Measurements from ENCODE around the gene DAGLA. TPM values are rescaled to one million over a fixed set of nuclear protein-coding genes. Genes with fewer than 3 reads are reported as not detected.

DAGLA gene
- total and polyA plus RNA-seq, 7 donors: 0.57 to 5.1 (median 2.1) TPM

DNA sequence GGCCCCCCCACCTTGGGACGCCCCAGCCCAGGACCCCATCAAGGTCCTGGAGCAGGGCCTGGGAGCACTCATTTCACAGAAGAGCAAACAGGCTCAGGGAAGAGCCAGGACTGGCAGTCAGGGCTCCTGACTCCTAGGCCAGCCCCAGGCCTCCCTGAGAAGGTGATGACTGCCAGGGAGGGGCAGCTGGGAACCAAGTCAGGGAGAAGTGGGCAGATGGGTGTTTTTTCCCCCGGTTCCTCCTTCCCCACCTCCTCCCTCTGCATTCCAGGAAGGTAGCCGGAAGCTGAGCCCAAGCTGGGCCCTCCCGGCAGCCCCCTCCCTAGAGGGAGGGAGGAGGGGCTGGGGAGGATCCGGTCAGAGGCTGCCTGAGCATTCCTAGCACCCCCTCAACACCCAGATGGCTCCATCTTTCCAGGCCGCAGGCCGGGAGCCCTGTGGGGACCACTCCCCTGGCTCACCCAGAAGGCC is 91.8 kb downstream of the DAGLA start:
- H3K27ac ChIP-seq: no peak overlapping the region
- H3K36me3 ChIP-seq (ENCODE audit: insufficient read depth in 1 of 2, low read depth in 1 of 2): no peaks in the 10 kb centered on the region
- no peaks in the 10 kb centered on the region for H3K9me3 ChIP-seq
- no peaks in the 10 kb centered on the region for H3K4me1 ChIP-seq
- ATAC-seq: no peak
- no peak for DNase-seq
- H3K4me3 ChIP-seq: no peak overlapping the region
- WGBS, 3 donors: 52 to 59% (median 59%) methylated on average over 5 to 7 of the region's 7 CpGs
- no peak for TF ChIP-seq CTCF (IDR thresholded peaks at IDR 0.05)
- H3K27me3 ChIP-seq (ENCODE audit: insufficient read depth in 3 of 3, low read length in 2 of 3): no peaks in the 10 kb centered on the region
- intact Hi-C loops (cut with DNase I): no loop called here

DNA sequence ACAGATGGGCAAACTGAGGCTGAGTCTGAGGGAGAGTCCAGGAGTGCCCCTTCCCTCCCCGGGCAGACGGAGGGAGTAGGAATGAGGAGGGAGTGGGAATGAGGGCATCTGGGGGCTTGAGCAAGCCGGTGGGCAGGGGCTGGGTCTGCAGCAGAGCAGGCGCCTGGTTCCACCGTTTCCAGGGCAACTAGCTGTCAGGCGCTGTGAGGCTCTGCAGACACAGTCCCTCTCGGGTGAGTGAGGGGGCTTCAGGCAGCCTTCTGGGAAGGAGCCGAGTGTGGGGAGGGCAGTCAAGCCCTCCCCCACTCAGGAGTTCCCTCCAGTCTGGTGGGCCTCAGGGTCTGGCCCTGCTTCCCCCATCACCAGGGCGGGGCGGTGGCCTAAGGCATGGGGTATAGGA is 93.2 kb downstream of the DAGLA start:
- intact Hi-C loops (cut with DNase I): no loop called here
- DNase-seq: no peak
- Histone ChIP-seq H3K9me3 (no peaks in the 10 kb centered on the region), H3K36me3 (ENCODE audit: insufficient read depth in 1 of 2, low read depth in 1 of 2) (no peaks in the 10 kb centered on the region), H3K27me3 (ENCODE audit: insufficient read depth in 3 of 3, low read length in 2 of 3) (no peaks in the 10 kb centered on the region), H3K4me1 (peaks cover 3% of the 10 kb centered on the region), H3K27ac (no peak overlapping the region), H3K4me3 (no peak overlapping the region)
- WGBS, 3 donors: 62 to 73% (median 72%) methylated on average over 10 of the region's 10 CpGs
- no peak for TF ChIP-seq CTCF (IDR thresholded peaks at IDR 0.05)
- ATAC-seq: no peak

DNA sequence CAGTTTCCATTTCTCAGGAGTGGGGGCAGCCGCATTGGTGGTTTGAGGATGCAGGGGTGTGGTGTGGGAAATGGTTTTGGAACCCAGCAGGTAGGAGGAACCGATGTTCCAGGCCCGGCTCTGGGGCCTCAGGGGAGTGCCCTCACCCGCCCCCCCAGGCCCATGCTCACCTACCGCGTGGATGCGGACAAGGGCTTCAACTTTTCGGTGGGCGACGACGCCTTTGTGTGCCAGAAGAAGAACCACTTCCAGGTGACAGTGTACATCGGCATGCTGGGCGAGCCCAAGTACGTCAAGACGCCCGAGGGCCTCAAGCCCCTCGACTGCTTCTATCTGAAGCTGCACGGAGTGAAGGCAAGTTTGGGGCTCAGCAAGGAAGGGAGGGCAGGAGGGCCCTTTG is 93.6 kb downstream of the DAGLA start:
- Histone ChIP-seq H3K27ac (no peak overlapping the region), H3K9me3 (no peaks in the 10 kb centered on the region), H3K36me3 (ENCODE audit: insufficient read depth in 1 of 2, low read depth in 1 of 2) (no peaks in the 10 kb centered on the region), H3K27me3 (ENCODE audit: insufficient read depth in 3 of 3, low read length in 2 of 3) (no peaks in the 10 kb centered on the region), H3K4me3 (no peak overlapping the region), H3K4me1 (peaks cover 3% of the 10 kb centered on the region)
- no peak for DNase-seq
- TF ChIP-seq CTCF (IDR thresholded peaks at IDR 0.05): no peak
- WGBS, 3 donors: 83 to 86% (median 85%) methylated on average over 15 to 18 of the region's 18 CpGs
- ATAC-seq: no peak
- intact Hi-C loops (cut with DNase I): no loop called here

GRCh38 chr11:61774411-61774810 is 94.2 kb downstream of the DAGLA start:
- intact Hi-C loops (cut with DNase I): no loop called here
- no peak for TF ChIP-seq CTCF (IDR thresholded peaks at IDR 0.05)
- Histone ChIP-seq H3K4me3 (no peak overlapping the region), H3K9me3 (no peaks in the 10 kb centered on the region), H3K27ac (no peak overlapping the region), H3K27me3 (ENCODE audit: insufficient read depth in 3 of 3, low read length in 2 of 3) (no peaks in the 10 kb centered on the region), H3K4me1 (peaks cover 3% of the 10 kb centered on the region), H3K36me3 (ENCODE audit: insufficient read depth in 1 of 2, low read depth in 1 of 2) (no peaks in the 10 kb centered on the region)
- no peak for DNase-seq
- ATAC-seq: no peak
- WGBS, 3 donors: 77 to 84% (median 80%) methylated on average over 11 to 12 of the region's 12 CpGs

- no peaks in the 10 kb centered on the region for H3K9me3 ChIP-seq
- DNase-seq (no peak), ATAC-seq (no peak)
- H3K4me1 ChIP-seq: peaks cover 3% of the 10 kb centered on the region
- H3K27me3 ChIP-seq (ENCODE audit: insufficient read depth in 3 of 3, low read length in 2 of 3): no peaks in the 10 kb centered on the region
- no peak overlapping the region for H3K4me3 ChIP-seq
- intact Hi-C loops (cut with DNase I): no loop called here
- no peak for TF ChIP-seq CTCF (IDR thresholded peaks at IDR 0.05)
- 93 to 96% (median 96%) methylated on average over 6 of the region's 6 CpGs for WGBS, 3 donors
- H3K27ac ChIP-seq: no peak overlapping the region
- H3K36me3 ChIP-seq (ENCODE audit: insufficient read depth in 1 of 2, low read depth in 1 of 2): no peaks in the 10 kb centered on the region
Observed at GRCh38 chr11:61775106-61775505, 94.9 kb downstream of the DAGLA start.
